ENCODE data around the gene ENAH. TPM values are rescaled to one million over a fixed set of nuclear protein-coding genes. Genes with fewer than 3 reads are reported as not detected.

The ENAH gene
- total and polyA plus RNA-seq, 9 of the 15 experiments (the other 6 are each of a cell fraction or from before 2014, with no cell fraction given): 0.03 to 1.2 (median 0.15) TPM

- TF ChIP-seq, protein P1, sequence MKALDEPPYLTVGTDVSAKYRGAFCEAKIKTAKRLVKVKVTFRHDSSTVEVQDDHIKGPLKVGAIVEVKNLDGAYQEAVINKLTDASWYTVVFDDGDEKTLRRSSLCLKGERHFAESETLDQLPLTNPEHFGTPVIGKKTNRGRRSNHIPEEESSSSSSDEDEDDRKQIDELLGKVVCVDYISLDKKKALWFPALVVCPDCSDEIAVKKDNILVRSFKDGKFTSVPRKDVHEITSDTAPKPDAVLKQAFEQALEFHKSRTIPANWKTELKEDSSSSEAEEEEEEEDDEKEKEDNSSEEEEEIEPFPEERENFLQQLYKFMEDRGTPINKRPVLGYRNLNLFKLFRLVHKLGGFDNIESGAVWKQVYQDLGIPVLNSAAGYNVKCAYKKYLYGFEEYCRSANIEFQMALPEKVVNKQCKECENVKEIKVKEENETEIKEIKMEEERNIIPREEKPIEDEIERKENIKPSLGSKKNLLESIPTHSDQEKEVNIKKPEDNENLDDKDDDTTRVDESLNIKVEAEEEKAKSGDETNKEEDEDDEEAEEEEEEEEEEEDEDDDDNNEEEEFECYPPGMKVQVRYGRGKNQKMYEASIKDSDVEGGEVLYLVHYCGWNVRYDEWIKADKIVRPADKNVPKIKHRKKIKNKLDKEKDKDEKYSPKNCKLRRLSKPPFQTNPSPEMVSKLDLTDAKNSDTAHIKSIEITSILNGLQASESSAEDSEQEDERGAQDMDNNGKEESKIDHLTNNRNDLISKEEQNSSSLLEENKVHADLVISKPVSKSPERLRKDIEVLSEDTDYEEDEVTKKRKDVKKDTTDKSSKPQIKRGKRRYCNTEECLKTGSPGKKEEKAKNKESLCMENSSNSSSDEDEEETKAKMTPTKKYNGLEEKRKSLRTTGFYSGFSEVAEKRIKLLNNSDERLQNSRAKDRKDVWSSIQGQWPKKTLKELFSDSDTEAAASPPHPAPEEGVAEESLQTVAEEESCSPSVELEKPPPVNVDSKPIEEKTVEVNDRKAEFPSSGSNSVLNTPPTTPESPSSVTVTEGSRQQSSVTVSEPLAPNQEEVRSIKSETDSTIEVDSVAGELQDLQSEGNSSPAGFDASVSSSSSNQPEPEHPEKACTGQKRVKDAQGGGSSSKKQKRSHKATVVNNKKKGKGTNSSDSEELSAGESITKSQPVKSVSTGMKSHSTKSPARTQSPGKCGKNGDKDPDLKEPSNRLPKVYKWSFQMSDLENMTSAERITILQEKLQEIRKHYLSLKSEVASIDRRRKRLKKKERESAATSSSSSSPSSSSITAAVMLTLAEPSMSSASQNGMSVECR (CRISPR knock-in tag; IDR thresholded peaks at IDR 0.05): no peak
- TF ChIP-seq HDAC2 (IDR thresholded peaks at IDR 0.05) (no peak), JUND (IDR thresholded peaks at IDR 0.05; ENCODE audit: borderline replicate concordance, low read depth, low read length) (no peak), JUND (tag; IDR thresholded peaks at IDR 0.05; ENCODE audit: borderline replicate concordance, low read depth, low read length) (no peak), BRCA1 (IDR thresholded peaks at IDR 0.05) (no peak), BRCA1 (CRISPR knock-in tag; IDR thresholded peaks at IDR 0.05) (no peak), YY1 (IDR thresholded peaks at IDR 0.05; ENCODE audit: borderline replicate concordance in 1 of 3, control insufficient read depth in 1 of 3, extremely low read depth in 1 of 3, insufficient read depth in 3 of 3, insufficient read length in 1 of 3, insufficient replicate concordance in 2 of 3, low read depth in 1 of 3, low read length in 2 of 3) (no peak), RBM14 (IDR thresholded peaks at IDR 0.05; ENCODE audit: borderline replicate concordance, insufficient read depth, low read depth, low read length) (no peak), STAT5B (CRISPR knock-in tag; IDR thresholded peaks at IDR 0.05) (no peak)
These were observed 115.2 kb downstream of the ENAH start (continued) for GRCh38 chr1:225537554-225538251.
